NCI-H2107 treated with DMSO at 0.1 percent for 48 hours (cell line): ENCODE measurements around the gene PDE11A.

Experiments
- DNase-seq: peaks from one replicate; lab custom pipeline; 2025; ENCODE audit not compliant: unreplicated experiment; lab: John Stamatoyannopoulos, UW

PDE11A gene

GRCh38 chr2:177638507-177638906 lies 434.1 kb downstream of the PDE11A start:
- no peak for DNase-seq

DNA sequence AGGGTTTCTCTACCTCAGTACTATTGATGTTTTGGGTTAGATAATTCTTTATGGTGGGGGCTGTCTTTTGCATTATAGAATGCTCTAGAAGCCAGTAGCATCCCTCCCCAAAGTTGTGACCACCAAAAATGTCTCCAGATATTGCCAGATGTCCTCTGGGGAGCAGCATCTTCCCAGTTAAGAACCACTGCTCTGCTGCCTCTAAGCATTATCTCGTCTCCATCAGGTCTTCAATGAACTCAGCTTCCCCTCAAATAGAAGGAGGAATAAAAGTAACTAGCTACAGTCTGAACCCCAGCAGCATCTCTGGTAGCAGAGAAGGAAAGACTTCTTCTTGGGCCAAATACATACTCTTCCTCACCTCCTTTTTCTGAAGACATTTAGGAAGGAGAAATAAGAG lies 435.9 kb downstream of the PDE11A start:
- DNase-seq, result no peak

- no peak for DNase-seq
These were observed 436.9 kb downstream of the PDE11A start for GRCh38 chr2:177635696-177636095.

- DNase-seq, result peak; percentile 73
These were observed 438.7 kb downstream of the PDE11A start for GRCh38 chr2:177633910-177634294.

GRCh38 chr2:177633111-177633510 lies 439.5 kb downstream of the PDE11A start:
- peak; percentile 93 for DNase-seq

GRCh38 chr2:177631680-177632079 lies 440.9 kb downstream of the PDE11A start:
- DNase-seq, result no peak

- DNase-seq, result no peak
These were observed 443.1 kb downstream of the PDE11A start for GRCh38 chr2:177629357-177630024.

GRCh38 chr2:177628831-177629230 lies 443.7 kb downstream of the PDE11A start:
- DNase-seq, result no peak

DNA sequence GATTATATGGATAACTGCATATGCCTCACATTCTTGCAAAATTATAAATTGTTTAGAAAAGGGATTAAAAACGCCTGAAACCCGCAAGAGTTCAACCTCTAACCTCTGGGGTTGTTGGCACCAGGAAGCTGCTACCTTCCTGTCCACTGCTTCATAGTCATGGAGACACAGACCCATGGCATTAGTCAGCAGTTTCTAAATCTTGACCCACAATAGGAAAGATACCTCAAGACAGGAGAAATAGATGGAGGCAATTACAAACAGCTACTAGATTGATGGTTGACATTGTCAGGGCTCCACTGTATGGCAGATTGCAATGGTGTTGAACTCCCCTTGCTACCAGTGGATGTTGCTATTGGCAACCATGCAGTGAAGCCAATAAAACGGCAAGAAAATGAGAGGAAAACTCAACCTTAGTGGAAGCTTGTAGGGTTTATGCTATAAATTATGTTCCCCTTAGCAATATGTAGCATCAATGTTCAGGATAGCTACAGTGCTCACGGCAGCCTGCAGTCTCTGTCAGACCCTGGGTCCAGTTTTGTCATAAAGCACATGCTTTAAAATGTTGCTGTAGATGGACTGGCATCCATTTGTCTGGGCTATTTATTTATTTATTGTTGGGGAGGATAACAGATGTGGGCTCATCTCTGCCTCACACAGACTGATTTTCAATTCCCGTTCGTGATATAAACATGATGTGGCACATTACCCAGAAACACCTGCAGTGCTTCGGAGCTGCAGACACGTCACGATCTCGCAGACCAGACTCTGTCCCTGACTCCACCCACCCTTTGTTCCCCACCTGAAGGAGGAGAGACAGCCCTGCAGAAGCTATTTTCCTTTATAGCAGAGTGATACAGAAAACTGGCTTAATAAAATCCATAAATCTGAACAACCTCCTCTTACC lies 446.6 kb downstream of the PDE11A start:
- DNase-seq, result peak; percentile 38

DNA sequence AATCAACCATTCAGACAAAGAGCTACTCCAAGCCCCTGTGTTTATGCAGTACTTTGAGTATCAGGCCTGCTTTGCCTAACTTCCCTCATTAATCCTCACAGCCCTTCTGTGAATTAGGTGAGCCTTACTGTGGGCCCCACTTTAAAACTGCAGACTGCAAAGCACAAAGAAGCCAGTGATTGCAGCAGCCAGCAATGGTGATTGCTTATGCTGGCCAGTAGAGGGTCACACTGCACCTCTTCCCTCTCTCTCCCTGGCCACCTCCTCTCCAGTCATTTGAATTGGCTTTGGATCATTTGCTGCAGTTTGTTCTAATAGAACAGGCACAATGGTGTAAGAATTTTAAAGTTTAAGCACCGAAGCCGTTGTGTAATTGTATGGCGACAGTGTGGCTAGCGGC lies 450.1 kb downstream of the PDE11A start:
- no peak for DNase-seq

- DNase-seq, result no peak
These were observed 452.6 kb downstream of the PDE11A start for GRCh38 chr2:177619986-177620385.

- no peak for DNase-seq
These were observed 453.1 kb downstream of the PDE11A start for GRCh38 chr2:177619461-177619860.

DNA sequence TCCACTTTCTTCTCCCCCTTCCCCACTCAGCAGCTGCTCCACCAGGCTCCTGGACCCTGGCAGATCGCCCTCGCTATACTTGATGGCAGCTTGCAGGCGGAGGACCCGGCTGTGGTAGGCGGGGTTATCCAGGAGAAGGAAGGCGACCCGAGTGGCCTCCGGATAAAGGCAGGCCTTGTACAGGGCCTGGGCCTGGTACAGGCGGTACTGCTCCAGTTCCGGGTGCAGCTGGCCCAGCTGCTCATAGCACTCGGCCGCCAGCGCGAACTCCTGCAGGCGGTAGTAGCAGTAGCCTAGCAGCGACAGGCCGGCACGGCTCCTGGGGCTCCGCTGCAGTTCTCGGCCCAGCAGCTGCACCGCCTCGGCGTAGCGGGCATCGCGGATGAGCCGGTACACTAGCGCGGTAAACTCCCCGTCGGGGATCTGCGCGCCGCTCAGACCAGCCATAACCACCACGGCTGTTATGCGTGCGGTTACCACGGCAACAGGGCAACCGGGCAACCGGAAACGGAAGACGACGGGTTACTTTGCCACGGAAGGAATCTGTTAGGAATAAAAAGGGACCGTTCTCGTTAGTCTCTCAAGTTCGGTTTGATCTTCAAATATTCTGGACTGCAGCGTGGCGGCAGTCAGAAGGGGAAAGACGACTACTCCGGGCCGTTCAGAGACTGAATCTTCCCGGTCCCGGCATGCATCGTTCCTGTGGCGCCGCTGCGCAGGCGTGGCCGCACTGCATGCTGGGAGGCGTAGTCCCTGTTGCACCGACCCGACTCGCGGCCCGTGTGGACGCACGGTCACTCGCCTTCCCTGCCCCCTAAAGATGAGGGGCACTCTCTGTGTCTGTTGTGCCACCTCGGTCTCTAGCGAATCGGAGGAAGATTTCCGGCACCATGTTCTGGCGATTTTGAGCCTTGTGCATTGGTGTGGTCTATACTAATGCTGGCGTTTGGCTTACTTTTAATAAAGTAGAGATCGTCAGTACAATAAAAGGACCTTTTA lies 454.0 kb downstream of the PDE11A start:
- peak; percentile 72 for DNase-seq

DNA sequence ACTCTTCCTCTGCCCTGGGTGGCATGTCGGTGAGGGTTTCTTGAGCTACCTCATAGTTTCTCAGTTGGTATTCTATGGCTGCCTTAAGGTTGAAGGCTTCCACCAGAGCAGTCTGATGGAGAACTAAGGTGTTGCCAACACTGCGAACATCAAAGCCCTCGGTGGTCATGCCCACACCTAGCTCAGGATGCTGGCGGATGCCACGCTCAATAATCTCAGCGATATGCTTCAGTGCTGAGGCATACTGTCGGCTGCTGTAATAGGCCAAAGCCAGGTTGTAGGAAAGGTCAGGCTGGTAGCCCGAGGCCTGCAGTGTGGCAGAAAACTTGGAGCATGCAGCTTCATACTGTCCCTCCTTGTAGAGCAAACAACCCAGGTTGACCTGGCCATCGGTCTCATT lies 454.7 kb downstream of the PDE11A start:
- no peak for DNase-seq

- DNase-seq, result no peak
These were observed 455.8 kb downstream of the PDE11A start for GRCh38 chr2:177616731-177617130.

GRCh38 chr2:177616066-177616465 lies 456.5 kb downstream of the PDE11A start:
- DNase-seq, result no peak

GRCh38 chr2:177612659-177613058 lies 459.9 kb downstream of the PDE11A start:
- DNase-seq, result no peak

DNA sequence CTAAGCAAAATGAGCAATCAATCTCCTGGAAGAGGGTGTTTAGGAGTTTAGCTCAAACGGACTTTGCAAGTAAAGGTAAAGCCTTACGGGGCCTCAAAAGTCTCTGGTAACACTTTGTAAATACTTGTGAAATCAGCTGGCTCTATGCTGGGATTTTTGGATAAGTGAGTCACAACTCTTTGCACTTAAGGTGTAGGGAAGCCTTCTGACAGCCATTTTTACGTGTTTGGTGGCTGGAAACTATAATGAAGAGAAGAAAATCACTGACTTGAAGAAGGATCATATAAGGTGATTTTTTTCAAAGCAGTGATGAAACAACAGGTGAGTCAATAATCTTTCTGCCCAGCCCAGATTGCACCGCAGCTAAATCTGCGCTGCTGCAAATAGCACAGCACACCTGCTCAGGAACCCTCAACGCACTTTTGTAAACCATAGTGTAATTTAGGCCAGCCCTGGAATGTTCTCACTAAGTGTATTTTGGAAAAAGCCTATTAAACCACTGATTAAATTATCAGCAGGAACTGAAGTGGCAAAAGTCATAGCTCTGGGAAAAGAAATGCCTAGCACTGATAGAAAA lies 461.2 kb downstream of the PDE11A start:
- peak; percentile 44 for DNase-seq

DNA sequence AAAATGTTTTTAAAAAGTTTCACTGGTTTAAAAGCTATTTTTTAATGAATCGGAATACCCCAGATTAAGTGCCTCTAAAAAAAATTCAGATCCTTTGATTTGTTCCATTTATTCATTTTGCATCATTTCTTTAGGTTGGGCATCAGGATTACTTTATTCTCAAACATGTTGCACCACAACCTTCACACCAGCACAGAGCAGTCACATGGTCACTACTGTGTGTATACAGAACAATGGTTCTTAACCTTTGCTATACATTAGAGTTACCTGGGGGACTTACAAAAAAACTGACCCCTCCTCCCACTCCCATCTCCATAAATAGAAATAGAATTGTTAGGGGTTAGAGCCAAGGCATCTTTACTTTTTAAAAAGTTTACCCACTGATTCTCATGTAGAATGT lies 461.8 kb downstream of the PDE11A start:
- DNase-seq, result no peak

- peak; percentile 49 for DNase-seq
These were observed 465.9 kb downstream of the PDE11A start for GRCh38 chr2:177606636-177607035.
